ENCODE data around the gene SHLD1. TPM values are rescaled to one million over a fixed set of nuclear protein-coding genes. Genes with fewer than 3 reads are reported as not detected.

Gene SHLD1
- polyA plus RNA-seq, 1 donor (not counting 4 experiments of a cell fraction or from before 2014, with no cell fraction given): 3.2 TPM

GRCh38 chr20:5789827-5790226 is 39.6 kb downstream of the SHLD1 start:
- H3K27me3 ChIP-seq (ENCODE audit: control insufficient read depth, extremely low read depth, insufficient read depth, low read length): no peaks in the 10 kb centered on the region
- no peaks in the 10 kb centered on the region for H3K79me2 ChIP-seq (ENCODE audit: control insufficient read depth, insufficient read depth, low read length)
- no peaks in the 10 kb centered on the region for H3K9me3 ChIP-seq (ENCODE audit: control insufficient read depth, low read depth, low read length)
- no peak overlapping the region for H3K4me2 ChIP-seq (ENCODE audit: control insufficient read depth, extremely low read depth, insufficient read depth, low read depth, low read length)
- no peaks in the 10 kb centered on the region for H3K9me1 ChIP-seq (ENCODE audit: control insufficient read depth, extremely low read depth, insufficient read depth, low read length)
- no peak overlapping the region for H3K27ac ChIP-seq (ENCODE audit: control insufficient read depth, insufficient read depth, low read length)
- DNase-seq (ENCODE audit: low read depth, low spot score) (no peak), FAIRE-seq (no peak)
- no peaks in the 10 kb centered on the region for H3K36me3 ChIP-seq (ENCODE audit: control insufficient read depth in 2 of 2, extremely low read depth in 1 of 2, insufficient read depth in 2 of 2, low read length in 2 of 2)
- no peak overlapping the region for H3K9ac ChIP-seq (ENCODE audit: control insufficient read depth, extremely low read depth, insufficient read depth, low read length)
- no peak overlapping the region for H2AFZ ChIP-seq (ENCODE audit: control insufficient read depth, low read length)
- H3K4me1 ChIP-seq (ENCODE audit: control insufficient read depth, extremely low read depth, insufficient read depth, low read length): peaks cover 5% of the 10 kb centered on the region
- H4K20me1 ChIP-seq (ENCODE audit: control insufficient read depth, extremely low read depth, insufficient read depth, low read length): no peaks in the 10 kb centered on the region
- no peak for TF ChIP-seq EZH2 (IDR thresholded peaks at IDR 0.05; ENCODE audit: low read length)
- TF ChIP-seq, protein P1, sequence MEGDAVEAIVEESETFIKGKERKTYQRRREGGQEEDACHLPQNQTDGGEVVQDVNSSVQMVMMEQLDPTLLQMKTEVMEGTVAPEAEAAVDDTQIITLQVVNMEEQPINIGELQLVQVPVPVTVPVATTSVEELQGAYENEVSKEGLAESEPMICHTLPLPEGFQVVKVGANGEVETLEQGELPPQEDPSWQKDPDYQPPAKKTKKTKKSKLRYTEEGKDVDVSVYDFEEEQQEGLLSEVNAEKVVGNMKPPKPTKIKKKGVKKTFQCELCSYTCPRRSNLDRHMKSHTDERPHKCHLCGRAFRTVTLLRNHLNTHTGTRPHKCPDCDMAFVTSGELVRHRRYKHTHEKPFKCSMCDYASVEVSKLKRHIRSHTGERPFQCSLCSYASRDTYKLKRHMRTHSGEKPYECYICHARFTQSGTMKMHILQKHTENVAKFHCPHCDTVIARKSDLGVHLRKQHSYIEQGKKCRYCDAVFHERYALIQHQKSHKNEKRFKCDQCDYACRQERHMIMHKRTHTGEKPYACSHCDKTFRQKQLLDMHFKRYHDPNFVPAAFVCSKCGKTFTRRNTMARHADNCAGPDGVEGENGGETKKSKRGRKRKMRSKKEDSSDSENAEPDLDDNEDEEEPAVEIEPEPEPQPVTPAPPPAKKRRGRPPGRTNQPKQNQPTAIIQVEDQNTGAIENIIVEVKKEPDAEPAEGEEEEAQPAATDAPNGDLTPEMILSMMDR (optimal IDR thresholded peaks at IDR 0.05 in 1 of 3, IDR thresholded peaks at IDR 0.05 in 1 of 3, conservative IDR thresholded peaks at IDR 0.05 in 1 of 3; ENCODE audit: extremely low read depth in 1 of 3, insufficient read depth in 2 of 3, low read length in 3 of 3): no peak
- no peak overlapping the region for H3K4me3 ChIP-seq (ENCODE audit: control insufficient read depth in 2 of 3, extremely low read depth in 1 of 3, insufficient read depth in 2 of 3, low read depth in 1 of 3, low read length in 3 of 3)
- dilution Hi-C loops (cut with MboI; ENCODE audit: extremely low pct_ligation_motif_present, low sequenced_read_pairs): loop anchor here (25.0 kb wide), 1 partner anchor 228 kb away; no protein-coding TSS in a partner anchor

DNA sequence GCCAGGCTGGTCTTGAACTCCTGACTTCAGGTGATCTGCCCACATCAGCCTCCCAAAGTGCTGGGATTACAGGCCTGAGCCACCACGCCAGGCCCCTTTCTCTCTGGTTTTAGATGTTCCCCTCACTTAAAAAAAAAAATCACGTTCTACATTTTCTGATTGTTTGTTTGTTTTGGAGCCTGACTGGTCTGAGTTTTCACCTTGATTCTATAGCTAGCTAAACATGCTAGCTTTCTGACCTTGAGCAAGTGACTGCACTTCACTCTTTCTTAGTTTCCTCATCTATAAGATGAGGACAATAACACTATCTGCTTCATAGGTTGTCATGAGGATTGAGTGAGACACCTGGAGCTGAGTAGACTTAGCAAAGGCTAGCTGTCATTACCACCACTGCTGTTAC is 43.7 kb downstream of the SHLD1 start:
- FAIRE-seq: no peak
- H3K36me3 ChIP-seq (ENCODE audit: control insufficient read depth in 2 of 2, extremely low read depth in 1 of 2, insufficient read depth in 2 of 2, low read length in 2 of 2): no peaks in the 10 kb centered on the region
- no peak overlapping the region for H3K4me2 ChIP-seq (ENCODE audit: control insufficient read depth, extremely low read depth, insufficient read depth, low read depth, low read length)
- H2AFZ ChIP-seq (ENCODE audit: control insufficient read depth, low read length): no peak overlapping the region
- H3K9me3 ChIP-seq (ENCODE audit: control insufficient read depth, low read depth, low read length): no peaks in the 10 kb centered on the region
- H3K27me3 ChIP-seq (ENCODE audit: control insufficient read depth, extremely low read depth, insufficient read depth, low read length): no peaks in the 10 kb centered on the region
- no peaks in the 10 kb centered on the region for H4K20me1 ChIP-seq (ENCODE audit: control insufficient read depth, extremely low read depth, insufficient read depth, low read length)
- no peaks in the 10 kb centered on the region for H3K4me1 ChIP-seq (ENCODE audit: control insufficient read depth, extremely low read depth, insufficient read depth, low read length)
- H3K4me3 ChIP-seq (ENCODE audit: control insufficient read depth in 2 of 3, extremely low read depth in 1 of 3, insufficient read depth in 2 of 3, low read depth in 1 of 3, low read length in 3 of 3): no peak overlapping the region
- no peaks in the 10 kb centered on the region for H3K79me2 ChIP-seq (ENCODE audit: control insufficient read depth, insufficient read depth, low read length)
- no peak for DNase-seq (ENCODE audit: low read depth, low spot score)
- no peak overlapping the region for H3K27ac ChIP-seq (ENCODE audit: control insufficient read depth, insufficient read depth, low read length)
- TF ChIP-seq, protein P1 (optimal IDR thresholded peaks at IDR 0.05 in 1 of 3, IDR thresholded peaks at IDR 0.05 in 1 of 3, conservative IDR thresholded peaks at IDR 0.05 in 1 of 3; ENCODE audit: extremely low read depth in 1 of 3, insufficient read depth in 2 of 3, low read length in 3 of 3): no peak
- TF ChIP-seq EZH2 (IDR thresholded peaks at IDR 0.05; ENCODE audit: low read length): no peak
- no peaks in the 10 kb centered on the region for H3K9me1 ChIP-seq (ENCODE audit: control insufficient read depth, extremely low read depth, insufficient read depth, low read length)
- dilution Hi-C loops (cut with MboI; ENCODE audit: extremely low pct_ligation_motif_present, low sequenced_read_pairs): loop anchor here (25.0 kb wide), 1 partner anchor 232 kb away; no protein-coding TSS in a partner anchor
- H3K9ac ChIP-seq (ENCODE audit: control insufficient read depth, extremely low read depth, insufficient read depth, low read length): no peak overlapping the region

Measured in keratinocyte (primary cell).